GM10847 (cell line): ENCODE data around the gene BBX.

Source experiments
- POLR2A ChIP-seq: IDR thresholded peaks from 2 replicates; pipeline ENCODE4 v1.6.1; 2011; ENCODE audit not compliant: insufficient read length; ENCODE audit errors: extremely low read depth

Gene BBX

GRCh38 chr3:107620534-107620933 lies 97.8 kb downstream of the BBX start:
- TF ChIP-seq POLR2A = no peak

- TF ChIP-seq POLR2A = no peak
Measured at GRCh38 chr3:107621465-107621864, 98.7 kb downstream of the BBX start.

- TF ChIP-seq POLR2A = no peak
Measured at GRCh38 chr3:107627962-107628542, 105.3 kb downstream of the BBX start.

GRCh38 chr3:107629566-107629965 lies 106.8 kb downstream of the BBX start:
- no peak for TF ChIP-seq POLR2A

- TF ChIP-seq POLR2A = no peak
Measured at GRCh38 chr3:107630779-107631178, 108.0 kb downstream of the BBX start.

GRCh38 chr3:107632576-107632975 lies 109.8 kb downstream of the BBX start:
- TF ChIP-seq POLR2A = no peak

GRCh38 chr3:107633327-107634098 lies 110.8 kb downstream of the BBX start:
- no peak for TF ChIP-seq POLR2A

- TF ChIP-seq POLR2A = no peak
Measured at GRCh38 chr3:107634099-107634489, 111.3 kb downstream of the BBX start.

GRCh38 chr3:107637416-107638183 lies 114.8 kb downstream of the BBX start:
- TF ChIP-seq POLR2A = no peak

GRCh38 chr3:107641572-107642307 lies 119.0 kb downstream of the BBX start:
- no peak for TF ChIP-seq POLR2A

- TF ChIP-seq POLR2A = no peak
Measured at GRCh38 chr3:107643038-107643883, 120.5 kb downstream of the BBX start.

GRCh38 chr3:107644631-107645030 lies 121.9 kb downstream of the BBX start:
- no peak for TF ChIP-seq POLR2A

GRCh38 chr3:107650788-107651187 lies 128.0 kb downstream of the BBX start:
- TF ChIP-seq POLR2A = no peak

- no peak for TF ChIP-seq POLR2A
Measured at GRCh38 chr3:107651782-107652181, 129.0 kb downstream of the BBX start.
